ENCODE measurements around the gene IL13RA1. TPM values are rescaled to one million over a fixed set of nuclear protein-coding genes. Genes with fewer than 3 reads are reported as not detected.

Gene IL13RA1
- total and polyA plus RNA-seq, 2 of the 13 experiments (the other 11 are each of a cell fraction or from before 2014, with no cell fraction given), result 56.6 to 73.5 TPM

DNA sequence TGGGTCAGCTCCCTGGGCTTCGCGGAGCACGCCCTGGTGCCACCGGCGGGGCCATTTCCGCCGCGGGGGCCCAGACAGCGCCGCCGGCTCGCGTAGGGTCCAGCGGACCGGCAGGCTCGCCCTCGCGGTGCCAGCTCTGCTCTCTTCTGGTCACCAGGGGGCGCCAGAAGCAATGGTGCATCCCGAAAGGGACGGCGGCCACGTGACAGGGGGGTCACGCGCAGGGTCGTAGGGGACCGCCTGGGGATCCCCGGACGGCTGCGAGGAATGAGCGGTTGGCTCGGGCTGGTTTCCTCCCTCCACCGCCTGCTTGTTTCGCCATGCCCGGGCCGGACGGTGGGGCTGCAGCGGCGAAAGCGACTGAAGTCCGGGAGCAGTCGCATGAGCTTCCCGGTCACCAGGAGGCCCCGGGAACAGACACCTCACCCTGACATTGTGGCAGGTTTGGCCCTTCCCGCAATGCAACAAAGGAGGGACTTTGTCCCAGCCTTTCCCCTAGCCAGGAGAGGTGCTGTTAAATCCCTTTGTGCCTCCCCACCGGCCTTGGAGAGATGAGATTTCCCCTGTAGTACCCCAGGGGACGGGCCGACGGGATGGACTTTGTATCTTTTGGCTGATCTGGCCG, 112.0 kb downstream of the IL13RA1 start (continued):
- TF ChIP-seq ZNF607 (CRISPR knock-in tag; IDR thresholded peaks at IDR 0.05; ENCODE audit: borderline replicate concordance) (no peak), KAT8 (CRISPR knock-in tag; IDR thresholded peaks at IDR 0.05) (peak; percentile 65), ZMYM4 (CRISPR knock-in tag; IDR thresholded peaks at IDR 0.05) (peak; percentile 96), WIZ (CRISPR knock-in tag; IDR thresholded peaks at IDR 0.05) (no peak), ZNF3 (CRISPR knock-in tag; IDR thresholded peaks at IDR 0.05) (no peak), PHF8 (CRISPR knock-in tag; IDR thresholded peaks at IDR 0.05) (peak; percentile 56), YEATS4 (CRISPR knock-in tag; IDR thresholded peaks at IDR 0.05; ENCODE audit: borderline replicate concordance) (peak; percentile 79), RBFOX2 (IDR thresholded peaks at IDR 0.05; ENCODE audit: low read depth, low read length) (peak; percentile 78), IRF2 (CRISPR knock-in tag; IDR thresholded peaks at IDR 0.05) (peak; percentile 54; the same call in 1 of the 2 replicates), ZNF451 (CRISPR knock-in tag; IDR thresholded peaks at IDR 0.05) (0 out of 2 replicates have a peak, but pooled peaks have one; percentile 50)
- TF ChIP-seq, protein P1, sequence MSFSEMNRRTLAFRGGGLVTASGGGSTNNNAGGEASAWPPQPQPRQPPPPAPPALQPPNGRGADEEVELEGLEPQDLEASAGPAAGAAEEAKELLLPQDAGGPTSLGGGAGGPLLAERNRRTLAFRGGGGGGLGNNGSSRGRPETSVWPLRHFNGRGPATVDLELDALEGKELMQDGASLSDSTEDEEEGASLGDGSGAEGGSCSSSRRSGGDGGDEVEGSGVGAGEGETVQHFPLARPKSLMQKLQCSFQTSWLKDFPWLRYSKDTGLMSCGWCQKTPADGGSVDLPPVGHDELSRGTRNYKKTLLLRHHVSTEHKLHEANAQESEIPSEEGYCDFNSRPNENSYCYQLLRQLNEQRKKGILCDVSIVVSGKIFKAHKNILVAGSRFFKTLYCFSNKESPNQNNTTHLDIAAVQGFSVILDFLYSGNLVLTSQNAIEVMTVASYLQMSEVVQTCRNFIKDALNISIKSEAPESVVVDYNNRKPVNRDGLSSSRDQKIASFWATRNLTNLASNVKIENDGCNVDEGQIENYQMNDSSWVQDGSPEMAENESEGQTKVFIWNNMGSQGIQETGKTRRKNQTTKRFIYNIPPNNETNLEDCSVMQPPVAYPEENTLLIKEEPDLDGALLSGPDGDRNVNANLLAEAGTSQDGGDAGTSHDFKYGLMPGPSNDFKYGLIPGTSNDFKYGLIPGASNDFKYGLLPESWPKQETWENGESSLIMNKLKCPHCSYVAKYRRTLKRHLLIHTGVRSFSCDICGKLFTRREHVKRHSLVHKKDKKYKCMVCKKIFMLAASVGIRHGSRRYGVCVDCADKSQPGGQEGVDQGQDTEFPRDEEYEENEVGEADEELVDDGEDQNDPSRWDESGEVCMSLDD (CRISPR knock-in tag; IDR thresholded peaks at IDR 0.05; ENCODE audit: borderline replicate concordance), result peak; percentile 89
- TF ChIP-seq, protein P2, sequence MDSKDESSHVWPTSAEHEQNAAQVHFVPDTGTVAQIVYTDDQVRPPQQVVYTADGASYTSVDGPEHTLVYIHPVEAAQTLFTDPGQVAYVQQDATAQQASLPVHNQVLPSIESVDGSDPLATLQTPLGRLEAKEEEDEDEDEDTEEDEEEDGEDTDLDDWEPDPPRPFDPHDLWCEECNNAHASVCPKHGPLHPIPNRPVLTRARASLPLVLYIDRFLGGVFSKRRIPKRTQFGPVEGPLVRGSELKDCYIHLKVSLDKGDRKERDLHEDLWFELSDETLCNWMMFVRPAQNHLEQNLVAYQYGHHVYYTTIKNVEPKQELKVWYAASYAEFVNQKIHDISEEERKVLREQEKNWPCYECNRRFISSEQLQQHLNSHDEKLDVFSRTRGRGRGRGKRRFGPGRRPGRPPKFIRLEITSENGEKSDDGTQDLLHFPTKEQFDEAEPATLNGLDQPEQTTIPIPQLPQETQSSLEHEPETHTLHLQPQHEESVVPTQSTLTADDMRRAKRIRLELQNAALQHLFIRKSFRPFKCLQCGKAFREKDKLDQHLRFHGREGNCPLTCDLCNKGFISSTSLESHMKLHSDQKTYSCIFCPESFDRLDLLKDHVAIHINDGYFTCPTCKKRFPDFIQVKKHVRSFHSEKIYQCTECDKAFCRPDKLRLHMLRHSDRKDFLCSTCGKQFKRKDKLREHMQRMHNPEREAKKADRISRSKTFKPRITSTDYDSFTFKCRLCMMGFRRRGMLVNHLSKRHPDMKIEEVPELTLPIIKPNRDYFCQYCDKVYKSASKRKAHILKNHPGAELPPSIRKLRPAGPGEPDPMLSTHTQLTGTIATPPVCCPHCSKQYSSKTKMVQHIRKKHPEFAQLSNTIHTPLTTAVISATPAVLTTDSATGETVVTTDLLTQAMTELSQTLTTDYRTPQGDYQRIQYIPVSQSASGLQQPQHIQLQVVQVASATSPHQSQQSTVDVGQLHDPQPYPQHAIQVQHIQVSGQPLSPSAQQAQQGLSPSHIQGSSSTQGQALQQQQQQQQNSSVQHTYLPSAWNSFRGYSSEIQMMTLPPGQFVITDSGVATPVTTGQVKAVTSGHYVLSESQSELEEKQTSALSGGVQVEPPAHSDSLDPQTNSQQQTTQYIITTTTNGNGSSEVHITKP (CRISPR knock-in tag; IDR thresholded peaks at IDR 0.05; ENCODE audit: low read depth), result 0 out of 2 replicates have a peak, but pooled peaks have one; percentile 35
- TF ChIP-seq, protein P3, sequence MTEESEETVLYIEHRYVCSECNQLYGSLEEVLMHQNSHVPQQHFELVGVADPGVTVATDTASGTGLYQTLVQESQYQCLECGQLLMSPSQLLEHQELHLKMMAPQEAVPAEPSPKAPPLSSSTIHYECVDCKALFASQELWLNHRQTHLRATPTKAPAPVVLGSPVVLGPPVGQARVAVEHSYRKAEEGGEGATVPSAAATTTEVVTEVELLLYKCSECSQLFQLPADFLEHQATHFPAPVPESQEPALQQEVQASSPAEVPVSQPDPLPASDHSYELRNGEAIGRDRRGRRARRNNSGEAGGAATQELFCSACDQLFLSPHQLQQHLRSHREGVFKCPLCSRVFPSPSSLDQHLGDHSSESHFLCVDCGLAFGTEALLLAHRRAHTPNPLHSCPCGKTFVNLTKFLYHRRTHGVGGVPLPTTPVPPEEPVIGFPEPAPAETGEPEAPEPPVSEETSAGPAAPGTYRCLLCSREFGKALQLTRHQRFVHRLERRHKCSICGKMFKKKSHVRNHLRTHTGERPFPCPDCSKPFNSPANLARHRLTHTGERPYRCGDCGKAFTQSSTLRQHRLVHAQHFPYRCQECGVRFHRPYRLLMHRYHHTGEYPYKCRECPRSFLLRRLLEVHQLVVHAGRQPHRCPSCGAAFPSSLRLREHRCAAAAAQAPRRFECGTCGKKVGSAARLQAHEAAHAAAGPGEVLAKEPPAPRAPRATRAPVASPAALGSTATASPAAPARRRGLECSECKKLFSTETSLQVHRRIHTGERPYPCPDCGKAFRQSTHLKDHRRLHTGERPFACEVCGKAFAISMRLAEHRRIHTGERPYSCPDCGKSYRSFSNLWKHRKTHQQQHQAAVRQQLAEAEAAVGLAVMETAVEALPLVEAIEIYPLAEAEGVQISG (CRISPR knock-in tag; IDR thresholded peaks at IDR 0.05), result peak; percentile 44
- TF ChIP-seq, protein P4, sequence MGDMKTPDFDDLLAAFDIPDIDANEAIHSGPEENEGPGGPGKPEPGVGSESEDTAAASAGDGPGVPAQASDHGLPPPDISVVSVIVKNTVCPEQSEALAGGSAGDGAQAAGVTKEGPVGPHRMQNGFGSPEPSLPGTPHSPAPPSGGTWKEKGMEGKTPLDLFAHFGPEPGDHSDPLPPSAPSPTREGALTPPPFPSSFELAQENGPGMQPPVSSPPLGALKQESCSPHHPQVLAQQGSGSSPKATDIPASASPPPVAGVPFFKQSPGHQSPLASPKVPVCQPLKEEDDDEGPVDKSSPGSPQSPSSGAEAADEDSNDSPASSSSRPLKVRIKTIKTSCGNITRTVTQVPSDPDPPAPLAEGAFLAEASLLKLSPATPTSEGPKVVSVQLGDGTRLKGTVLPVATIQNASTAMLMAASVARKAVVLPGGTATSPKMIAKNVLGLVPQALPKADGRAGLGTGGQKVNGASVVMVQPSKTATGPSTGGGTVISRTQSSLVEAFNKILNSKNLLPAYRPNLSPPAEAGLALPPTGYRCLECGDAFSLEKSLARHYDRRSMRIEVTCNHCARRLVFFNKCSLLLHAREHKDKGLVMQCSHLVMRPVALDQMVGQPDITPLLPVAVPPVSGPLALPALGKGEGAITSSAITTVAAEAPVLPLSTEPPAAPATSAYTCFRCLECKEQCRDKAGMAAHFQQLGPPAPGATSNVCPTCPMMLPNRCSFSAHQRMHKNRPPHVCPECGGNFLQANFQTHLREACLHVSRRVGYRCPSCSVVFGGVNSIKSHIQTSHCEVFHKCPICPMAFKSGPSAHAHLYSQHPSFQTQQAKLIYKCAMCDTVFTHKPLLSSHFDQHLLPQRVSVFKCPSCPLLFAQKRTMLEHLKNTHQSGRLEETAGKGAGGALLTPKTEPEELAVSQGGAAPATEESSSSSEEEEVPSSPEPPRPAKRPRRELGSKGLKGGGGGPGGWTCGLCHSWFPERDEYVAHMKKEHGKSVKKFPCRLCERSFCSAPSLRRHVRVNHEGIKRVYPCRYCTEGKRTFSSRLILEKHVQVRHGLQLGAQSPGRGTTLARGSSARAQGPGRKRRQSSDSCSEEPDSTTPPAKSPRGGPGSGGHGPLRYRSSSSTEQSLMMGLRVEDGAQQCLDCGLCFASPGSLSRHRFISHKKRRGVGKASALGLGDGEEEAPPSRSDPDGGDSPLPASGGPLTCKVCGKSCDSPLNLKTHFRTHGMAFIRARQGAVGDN (CRISPR knock-in tag; IDR thresholded peaks at IDR 0.05), result peak; percentile 95
